Sigmoid colon (tissue), 7 donors: ENCODE data around the gene FASN. TPM values are rescaled to one million over a fixed set of nuclear protein-coding genes. Genes with fewer than 3 reads are reported as not detected.

ENCODE experiments used
- DNase-seq: peaks from one replicate; pipeline ENCODE4 v3.0.0-alpha.2; 2019
- H3K27ac ChIP-seq, 4 donors: fragments of 200-600 bp; sonication (generic); one replicate each; pipeline ENCODE4 v1.5.1; 2016 to 2019; ENCODE audit warnings: mild to moderate bottlenecking in 1 of 4
- H3K27me3 ChIP-seq, 3 donors: fragments of 200-600 bp; sonication (generic); one replicate each; pipeline ENCODE4 v1.5.1; 2019; ENCODE audit warnings: mild to moderate bottlenecking in 1 of 3
- H3K36me3 ChIP-seq, 4 donors: fragments of 200-600 bp; sonication (generic); one replicate each; pipeline ENCODE4 v1.5.1; 2016 to 2019
- H3K4me1 ChIP-seq, 4 donors: fragments of 200-600 bp; sonication (generic); one replicate each; pipeline ENCODE4 v1.5.1; 2017 to 2019
- H3K4me3 ChIP-seq, 4 donors: fragments of 200-600 bp; sonication (generic); one replicate each; pipeline ENCODE4 v1.5.1; 2017 to 2019; ENCODE audit warnings: mild to moderate bottlenecking in 2 of 4, moderate library complexity in 1 of 4
- H3K9me3 ChIP-seq, 4 donors: fragments of 200-600 bp in 3 of 4; sonication (generic) in 3 of 4; one replicate each; pipeline versions ENCODE4 v1.5.1 to v1.6.1; 2013 to 2019
- EP300 ChIP-seq, 4 donors: sonication (generic); formaldehyde crosslinking; IDR thresholded peaks; one replicate each; pipeline ENCODE4 v1.6.1; 2017; ENCODE audit warnings: antibody characterized with exemption in 4 of 4
- POLR2A ChIP-seq, 2 donors: fragments of 450-650 bp; IDR thresholded peaks; one replicate each; pipeline ENCODE4 v1.6.1; 2016; ENCODE audit warnings: antibody characterized with exemption in 2 of 2, mild to moderate bottlenecking in 2 of 2, moderate library complexity in 2 of 2
- POLR2AphosphoS5 ChIP-seq, 4 donors: sonication (generic); formaldehyde crosslinking; IDR thresholded peaks; one replicate each; pipeline ENCODE4 v1.6.1; 2017; ENCODE audit warnings: antibody characterized with exemption in 4 of 4
- WGBS, 2 donors: extraction: QIAGEN DNeasy Blood & Tissue Kit; methylation state at CpG; one replicate each; pipeline ENCODE4 v1.1.7; 2013; 5-methylcytosine and 5-hydroxymethylcytosine counted together
- intact Hi-C: fragments of 100-400 bp; cut with DNase I; formaldehyde crosslinking; loops from one replicate; pipeline ENCODE4 v1.15.1; 2023
- polyA plus RNA-seq, 3 donors: library from polyadenylated mRNA; stranded (reverse); fragments of 200-250 nt; gene quantifications; one replicate each; pipeline ENCODE4 v1.2.3, GENCODE V29; 2013
- total RNA-seq, 4 donors: library from RNA; depleted of rRNA; stranded (reverse); fragments of >200 nt; gene quantifications; one replicate each; pipeline ENCODE4 v1.1.0, GENCODE V29; 2016
- TF ChIP-seq, protein P1 (sequence below), 4 experiments: fragments of 450-650 bp in 3 of 4; fragments of 200-600 bp in 1 of 4; IDR thresholded peaks; one replicate each; pipeline ENCODE4 v1.5.1; 2016 to 2019; ENCODE audit warnings: antibody characterized with exemption in 4 of 4, mild to moderate bottlenecking in 3 of 4, moderate library complexity in 2 of 4
- donor health status: healthy with polysubstance abuse.
- donor health status: Bipolar disorder and iron deficiency.
- donor health status: healthy.

Gene FASN
- total and polyA plus RNA-seq, 7 donors = 12.7 to 152 (median 18.0) TPM

- no peak for DNase-seq
- no peak for TF ChIP-seq EP300 (IDR thresholded peaks at IDR 0.05)
- TF ChIP-seq, protein P1, sequence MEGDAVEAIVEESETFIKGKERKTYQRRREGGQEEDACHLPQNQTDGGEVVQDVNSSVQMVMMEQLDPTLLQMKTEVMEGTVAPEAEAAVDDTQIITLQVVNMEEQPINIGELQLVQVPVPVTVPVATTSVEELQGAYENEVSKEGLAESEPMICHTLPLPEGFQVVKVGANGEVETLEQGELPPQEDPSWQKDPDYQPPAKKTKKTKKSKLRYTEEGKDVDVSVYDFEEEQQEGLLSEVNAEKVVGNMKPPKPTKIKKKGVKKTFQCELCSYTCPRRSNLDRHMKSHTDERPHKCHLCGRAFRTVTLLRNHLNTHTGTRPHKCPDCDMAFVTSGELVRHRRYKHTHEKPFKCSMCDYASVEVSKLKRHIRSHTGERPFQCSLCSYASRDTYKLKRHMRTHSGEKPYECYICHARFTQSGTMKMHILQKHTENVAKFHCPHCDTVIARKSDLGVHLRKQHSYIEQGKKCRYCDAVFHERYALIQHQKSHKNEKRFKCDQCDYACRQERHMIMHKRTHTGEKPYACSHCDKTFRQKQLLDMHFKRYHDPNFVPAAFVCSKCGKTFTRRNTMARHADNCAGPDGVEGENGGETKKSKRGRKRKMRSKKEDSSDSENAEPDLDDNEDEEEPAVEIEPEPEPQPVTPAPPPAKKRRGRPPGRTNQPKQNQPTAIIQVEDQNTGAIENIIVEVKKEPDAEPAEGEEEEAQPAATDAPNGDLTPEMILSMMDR (IDR thresholded peaks at IDR 0.05) = no peak
- no peak for TF ChIP-seq POLR2AphosphoS5 (IDR thresholded peaks at IDR 0.05)
- no peak for TF ChIP-seq POLR2A (IDR thresholded peaks at IDR 0.05)
- Histone ChIP-seq H3K9me3 (no peaks in the 10 kb centered on the region), H3K4me3 (no peak overlapping the region), H3K36me3 (peaks cover 0 to 23% (median 0%) of the 10 kb centered on the region in 4 donors), H3K27me3 (no peaks in the 10 kb centered on the region), H3K4me1 (no peaks in the 10 kb centered on the region), H3K27ac (no peak overlapping the region)
- WGBS, 2 donors = 84 to 92% methylated on average over 9 of the region's 9 CpGs
- intact Hi-C loops = no loop called here
Observed at GRCh38 chr17:82127704-82128103, 29.7 kb upstream of the FASN start.

- H3K4me3 ChIP-seq = no peak overlapping the region
- H3K27me3 ChIP-seq = no peaks in the 10 kb centered on the region
- H3K9me3 ChIP-seq = no peaks in the 10 kb centered on the region
- 78 to 87% methylated on average over 11 of the region's 11 CpGs for WGBS, 2 donors
- no peak overlapping the region for H3K27ac ChIP-seq
- intact Hi-C loops = no loop called here
- no peaks in the 10 kb centered on the region for H3K4me1 ChIP-seq
- TF ChIP-seq POLR2AphosphoS5 (IDR thresholded peaks at IDR 0.05) (no peak), EP300 (IDR thresholded peaks at IDR 0.05) (no peak), POLR2A (IDR thresholded peaks at IDR 0.05) (no peak)
- TF ChIP-seq, protein P1 (IDR thresholded peaks at IDR 0.05) = no peak
- no peak for DNase-seq
- H3K36me3 ChIP-seq = peaks cover 0 to 23% (median 0%) of the 10 kb centered on the region in 4 donors
Observed at GRCh38 chr17:82127315-82127595, 29.2 kb upstream of the FASN start.

- H3K27ac ChIP-seq = no peak overlapping the region
- DNase-seq = no peak
- no peaks in the 10 kb centered on the region for H3K27me3 ChIP-seq
- H3K4me1 ChIP-seq = no peaks in the 10 kb centered on the region
- no peak for TF ChIP-seq POLR2A (IDR thresholded peaks at IDR 0.05)
- TF ChIP-seq, protein P1 (IDR thresholded peaks at IDR 0.05) = no peak
- no peak for TF ChIP-seq POLR2AphosphoS5 (IDR thresholded peaks at IDR 0.05)
- TF ChIP-seq EP300 (IDR thresholded peaks at IDR 0.05) = no peak
- WGBS, 2 donors = 68 to 88% methylated on average over 35 of the region's 35 CpGs
- H3K36me3 ChIP-seq = peaks cover 0 to 23% (median 0%) of the 10 kb centered on the region in 4 donors
- intact Hi-C loops = no loop called here
- H3K4me3 ChIP-seq = no peak overlapping the region
- H3K9me3 ChIP-seq = no peaks in the 10 kb centered on the region
Observed at GRCh38 chr17:82126556-82127314, 28.7 kb upstream of the FASN start.

DNA sequence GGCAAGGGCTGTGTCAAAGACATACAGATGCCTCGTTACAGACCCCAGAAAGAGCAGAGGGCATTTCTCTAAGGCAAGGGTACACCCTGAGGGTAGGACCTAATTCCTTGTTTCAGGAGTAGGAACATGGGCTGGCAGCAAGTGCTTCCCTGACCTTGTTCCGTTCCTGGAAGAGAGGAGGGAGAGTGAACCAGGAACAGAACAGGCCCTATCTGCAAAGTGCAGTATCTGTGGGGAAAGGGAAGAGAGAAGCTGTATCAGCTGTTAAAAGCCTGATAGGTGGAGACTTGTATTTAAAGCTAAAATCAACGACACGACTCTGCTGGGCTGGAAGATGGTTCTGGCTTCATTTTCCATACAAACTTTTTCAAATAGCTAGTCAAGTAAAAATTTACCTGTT is 26.1 kb upstream of the FASN start:
- WGBS, 2 donors = 93% methylated on average over 4 of the region's 4 CpGs
- TF ChIP-seq POLR2A (IDR thresholded peaks at IDR 0.05) (no peak), EP300 (IDR thresholded peaks at IDR 0.05) (no peak), POLR2AphosphoS5 (IDR thresholded peaks at IDR 0.05) (no peak)
- TF ChIP-seq, protein P1 (IDR thresholded peaks at IDR 0.05) = no peak
- intact Hi-C loops = no loop called here

More for the DNA sequence above, 26.1 kb upstream of the FASN start:
- Histone ChIP-seq H3K27me3 (no peaks in the 10 kb centered on the region), H3K4me1 (no peaks in the 10 kb centered on the region), H3K4me3 (no peak overlapping the region), H3K9me3 (no peaks in the 10 kb centered on the region), H3K36me3 (peaks cover 0 to 23% (median 0%) of the 10 kb centered on the region in 4 donors), H3K27ac (no peak overlapping the region)
- DNase-seq = no peak
